Astrocyte of the cerebellum (primary cell): ENCODE measurements around the gene CLPTM1L.
"Not testable (repeated sequence)": the region's sequence is repeated elsewhere in the genome, so short reads cannot be mapped to it uniquely, and the experiment has no call there.

Source experiments
- DNase-seq: peaks from one replicate; pipeline ENCODE4 v3.0.0-alpha.2; 2011; ENCODE audit warnings: low read depth
- H3K4me3 ChIP-seq: 2 replicates; pipeline ENCODE4 v1.5.1; 2011; ENCODE audit warnings: mild to moderate bottlenecking, low read depth, low read length, moderate library complexity
- in situ Hi-C: cut with HindIII; loops from 2 replicates; pipeline ENCODE4 v1.10.0; 2017; ENCODE audit warnings: low sequenced_read_pairs
- TF ChIP-seq, protein P1 (sequence below): IDR thresholded peaks from 2 replicates; pipeline ENCODE4 v1.5.1; 2012; ENCODE audit warnings: low read length, low read depth, moderate library complexity, mild to moderate bottlenecking; ENCODE audit errors: missing control alignments

Gene CLPTM1L

GRCh38 chr5:1362242-1363015 lies 17.5 kb upstream of the CLPTM1L start:
- H3K4me3 ChIP-seq: no peak overlapping the region
- in situ Hi-C loops: no loop called here
- no peak for DNase-seq
- TF ChIP-seq, protein P1, sequence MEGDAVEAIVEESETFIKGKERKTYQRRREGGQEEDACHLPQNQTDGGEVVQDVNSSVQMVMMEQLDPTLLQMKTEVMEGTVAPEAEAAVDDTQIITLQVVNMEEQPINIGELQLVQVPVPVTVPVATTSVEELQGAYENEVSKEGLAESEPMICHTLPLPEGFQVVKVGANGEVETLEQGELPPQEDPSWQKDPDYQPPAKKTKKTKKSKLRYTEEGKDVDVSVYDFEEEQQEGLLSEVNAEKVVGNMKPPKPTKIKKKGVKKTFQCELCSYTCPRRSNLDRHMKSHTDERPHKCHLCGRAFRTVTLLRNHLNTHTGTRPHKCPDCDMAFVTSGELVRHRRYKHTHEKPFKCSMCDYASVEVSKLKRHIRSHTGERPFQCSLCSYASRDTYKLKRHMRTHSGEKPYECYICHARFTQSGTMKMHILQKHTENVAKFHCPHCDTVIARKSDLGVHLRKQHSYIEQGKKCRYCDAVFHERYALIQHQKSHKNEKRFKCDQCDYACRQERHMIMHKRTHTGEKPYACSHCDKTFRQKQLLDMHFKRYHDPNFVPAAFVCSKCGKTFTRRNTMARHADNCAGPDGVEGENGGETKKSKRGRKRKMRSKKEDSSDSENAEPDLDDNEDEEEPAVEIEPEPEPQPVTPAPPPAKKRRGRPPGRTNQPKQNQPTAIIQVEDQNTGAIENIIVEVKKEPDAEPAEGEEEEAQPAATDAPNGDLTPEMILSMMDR: no peak

DNA sequence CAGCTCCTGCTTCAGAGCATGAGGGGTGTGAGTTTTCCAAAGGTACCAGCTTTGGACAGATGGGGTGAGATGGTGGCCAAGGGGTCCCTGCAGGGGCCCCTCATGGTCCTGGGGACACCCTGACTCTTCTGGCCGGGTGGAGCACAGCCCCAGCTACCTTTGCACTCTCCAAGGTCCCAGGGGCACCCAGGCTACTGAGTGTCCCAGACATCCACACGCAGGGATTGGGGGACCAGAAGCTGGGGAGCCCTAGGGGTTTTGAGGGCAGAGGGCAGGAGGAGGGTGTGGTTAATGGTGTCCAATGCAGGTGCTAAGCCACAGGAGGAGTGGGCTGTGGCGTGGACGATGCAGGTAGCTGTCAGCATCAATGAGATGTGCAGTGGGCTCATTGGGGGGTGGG lies 16.0 kb upstream of the CLPTM1L start:
- in situ Hi-C loops: no loop called here
- no peak for DNase-seq
- TF ChIP-seq, protein P1: no peak
- H3K4me3 ChIP-seq: no peak overlapping the region

DNA sequence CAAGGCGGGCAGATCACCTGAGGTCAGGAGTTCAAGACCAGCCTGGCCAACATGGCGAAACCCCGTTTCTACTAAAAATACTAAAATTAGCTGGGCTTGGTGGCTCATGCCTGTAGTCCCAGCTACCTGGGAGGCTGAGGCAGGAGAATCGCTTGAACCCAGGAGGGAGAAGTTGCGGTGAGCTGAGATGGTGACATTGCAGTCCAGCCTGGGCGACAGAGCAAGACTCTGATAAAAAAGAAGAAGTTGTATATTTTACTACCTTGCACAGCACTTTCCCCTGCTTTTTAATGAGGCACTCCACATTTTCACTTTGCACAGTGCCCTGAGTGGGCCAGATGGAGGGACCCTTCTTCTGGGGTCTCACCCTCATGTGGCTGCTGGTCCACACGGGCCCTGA lies 15.5 kb upstream of the CLPTM1L start:
- in situ Hi-C loops, H3K4me3 ChIP-seq, DNase-seq: not testable (repeated sequence)

DNA sequence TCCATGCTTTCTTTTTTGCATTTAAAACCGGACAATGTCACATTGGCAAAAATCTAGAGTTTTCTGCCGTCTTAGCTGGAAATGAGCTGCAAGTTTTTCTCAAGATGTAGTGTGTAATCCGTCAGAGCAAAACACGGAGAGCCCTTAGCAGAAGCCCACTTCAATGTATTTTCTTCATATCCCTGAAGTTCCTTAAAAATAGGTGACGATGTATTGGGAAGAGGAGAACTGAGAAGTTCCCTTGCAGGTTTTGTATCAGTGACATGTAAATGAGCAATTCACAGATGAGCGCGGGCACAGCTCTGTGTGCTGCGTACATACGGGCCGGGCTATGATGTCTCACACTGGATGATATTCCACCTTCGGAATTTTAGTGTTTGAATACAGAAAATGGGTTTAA lies 14.8 kb upstream of the CLPTM1L start:
- H3K4me3 ChIP-seq: no peak overlapping the region
- TF ChIP-seq, protein P1: no peak
- no peak for DNase-seq
- in situ Hi-C loops: no loop called here

DNA sequence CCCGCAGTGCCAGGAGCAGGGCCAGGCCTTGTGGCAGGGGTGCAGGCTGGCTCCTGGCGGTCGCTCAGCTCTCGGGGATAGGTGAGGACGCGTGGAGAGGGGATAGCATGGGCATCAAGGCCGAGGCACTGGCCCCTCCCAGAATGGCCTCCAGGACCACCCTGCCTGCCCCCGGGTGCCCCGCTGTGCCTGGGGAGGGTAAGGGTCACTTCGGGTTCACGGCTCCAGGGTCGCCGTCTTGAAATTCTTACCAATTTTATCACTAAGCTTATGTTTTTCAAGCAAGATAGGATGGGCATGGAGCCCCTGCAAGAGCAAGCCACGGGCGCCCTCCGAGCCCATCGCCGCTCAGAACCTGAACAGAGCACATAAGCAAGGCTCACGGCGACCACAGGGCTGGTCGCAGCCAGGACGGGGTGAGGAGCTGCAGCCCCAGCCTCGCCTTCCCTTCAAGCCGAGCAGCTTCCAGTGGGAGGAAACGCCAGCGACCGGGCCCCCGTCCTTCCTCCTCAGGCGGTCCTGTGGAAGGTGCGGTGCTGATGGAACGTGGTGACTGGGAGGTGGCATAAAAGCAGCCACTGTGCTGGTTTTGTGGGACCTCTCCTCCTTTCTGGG lies 14.2 kb upstream of the CLPTM1L start:
- DNase-seq: no peak
- in situ Hi-C loops: no loop called here
- TF ChIP-seq, protein P1: no peak
- no peak overlapping the region for H3K4me3 ChIP-seq

DNA sequence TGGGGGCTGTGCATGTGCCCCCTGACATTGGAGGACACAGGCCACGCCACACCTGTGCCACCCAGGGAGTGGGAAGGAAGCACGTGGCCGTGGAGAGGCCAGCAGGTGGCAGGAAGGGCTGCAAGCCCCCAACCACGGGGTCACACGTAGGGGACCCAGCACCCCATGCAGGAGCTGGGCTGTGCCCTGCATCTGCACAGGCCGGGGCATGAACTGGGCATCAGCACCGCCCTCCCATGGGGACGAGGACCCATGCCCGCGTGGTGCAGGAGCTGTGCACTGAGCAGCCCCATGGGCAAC lies 13.8 kb upstream of the CLPTM1L start:
- TF ChIP-seq, protein P1: no peak
- in situ Hi-C loops: no loop called here
- no peak for DNase-seq
- no peak overlapping the region for H3K4me3 ChIP-seq

GRCh38 chr5:1357946-1358725 lies 13.2 kb upstream of the CLPTM1L start:
- TF ChIP-seq, protein P1: no peak
- H3K4me3 ChIP-seq: no peak overlapping the region
- in situ Hi-C loops: no loop called here
- DNase-seq: no peak
